Smooth muscle cell (in vitro differentiated cells): Measurements from ENCODE around the gene FAM163A. TPM values are rescaled to one million over a fixed set of nuclear protein-coding genes. Genes with fewer than 3 reads are reported as not detected.
"Not testable (repeated sequence)": the region's sequence is repeated elsewhere in the genome, so short reads cannot be mapped to it uniquely, and the experiment has no call there.

Source experiments
- DNase-seq: peaks from one replicate; lab custom pipeline; 2025; ENCODE audit not compliant: unreplicated experiment; lab: John Stamatoyannopoulos, UW
- H2AFZ ChIP-seq: fragments of 200-600 bp; sonication (generic); 2 replicates; pipeline ENCODE4 v1.6.0; 2016; ENCODE audit warnings: antibody characterized with exemption, low read depth, mild to moderate bottlenecking
- H3F3A ChIP-seq: fragments of 200-600 bp; sonication (generic); 2 replicates; pipeline ENCODE4 v1.6.0; 2017; ENCODE audit warnings: antibody characterized with exemption, low read depth
- H3K27ac ChIP-seq: fragments of 200-600 bp; sonication (generic); 2 replicates; pipeline ENCODE4 v1.5.1; 2016; ENCODE audit warnings: low read depth, mild to moderate bottlenecking
- H3K27me3 ChIP-seq: fragments of 200-600 bp; sonication (generic); 2 replicates; pipeline ENCODE4 v1.6.1; 2016; ENCODE audit warnings: low read depth, mild to moderate bottlenecking
- H3K36me3 ChIP-seq: fragments of 200-600 bp; sonication (generic); 2 replicates; pipeline ENCODE4 v1.5.1; 2016; ENCODE audit warnings: low read depth
- H3K4me1 ChIP-seq: fragments of 200-600 bp; sonication (generic); 2 replicates; pipeline ENCODE4 v1.5.1; 2016; ENCODE audit warnings: low read depth
- H3K4me2 ChIP-seq: fragments of 200-600 bp; sonication (generic); 2 replicates; pipeline ENCODE4 v1.6.0; 2016; ENCODE audit warnings: mild to moderate bottlenecking
- H3K4me3 ChIP-seq: fragments of 200-600 bp; sonication (generic); 2 replicates; pipeline ENCODE4 v1.5.1; 2016; ENCODE audit warnings: mild to moderate bottlenecking
- H3K79me2 ChIP-seq: fragments of 200-600 bp; sonication (generic); 2 replicates; pipeline ENCODE4 v1.6.0; 2016; ENCODE audit warnings: low read depth, mild to moderate bottlenecking
- H3K9ac ChIP-seq: fragments of 200-600 bp; sonication (generic); 2 replicates; pipeline ENCODE4 v1.6.0; 2016; ENCODE audit warnings: low read depth
- H3K9me3 ChIP-seq: fragments of 200-600 bp; sonication (generic); replicated peaks from 2 replicates; pipeline ENCODE4 v1.5.1; 2016; ENCODE audit warnings: low read depth
- H4K20me1 ChIP-seq: fragments of 200-600 bp; sonication (generic); 2 replicates; pipeline ENCODE4 v1.6.0; 2016; ENCODE audit warnings: low read depth
- WGBS: methylation state at CpG from one replicate; pipeline ENCODE4 v1.1.7; 2016; ENCODE audit warnings: low lambda C conversion rate; 5-methylcytosine and 5-hydroxymethylcytosine counted together
- polyA plus RNA-seq: library from polyadenylated mRNA; unstranded; fragments of >200 nt; fragmentation: Nextera tagmentation; extraction: Ambion mirVana; gene quantifications from 2 replicates; pipeline ENCODE4 v1.2.1, GENCODE V29; 2016
- total RNA-seq: library from RNA; depleted of rRNA; stranded (reverse); fragments of >200 nt; gene quantifications from 2 replicates; pipeline ENCODE4 v1.2.3, GENCODE V29; 2014
- TF ChIP-seq, protein P1 (sequence below): fragments of 200-600 bp; sonication (generic); IDR thresholded peaks from 2 replicates; pipeline ENCODE4 v1.5.1; 2017; ENCODE audit warnings: borderline replicate concordance, mild to moderate bottlenecking, antibody characterized with exemption; ENCODE audit not compliant: insufficient read depth, poor library complexity, severe bottlenecking

Gene FAM163A
- total and polyA plus RNA-seq, 2 experiments from 2014 or later = not detected

DNA sequence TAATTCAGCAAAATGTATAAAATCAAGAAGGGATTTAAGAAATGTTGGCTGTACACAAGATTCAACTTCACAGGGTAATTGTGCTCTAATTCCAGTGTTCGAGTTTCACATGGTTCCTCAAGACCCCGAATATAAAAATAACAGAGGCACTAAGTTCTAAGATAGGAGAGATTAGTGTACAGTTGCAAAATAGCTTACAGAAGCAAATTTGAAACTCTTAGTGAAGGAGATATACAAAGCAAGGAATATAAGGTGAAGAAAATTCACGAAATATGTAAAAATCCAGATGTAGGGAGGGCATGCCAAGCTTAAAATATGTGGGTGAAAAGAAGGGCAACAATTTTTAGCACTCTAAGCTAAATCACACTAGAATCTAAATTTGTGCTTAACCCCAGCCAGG is 105.1 kb downstream of the FAM163A start:
- Histone ChIP-seq H3K4me2 (no peak overlapping the region), H3K79me2 (no peaks in the 10 kb centered on the region), H3K4me3 (no peak overlapping the region), H3K9ac (no peak overlapping the region), H2AFZ (no peak overlapping the region), H3K27me3 (no peaks in the 10 kb centered on the region), H4K20me1 (peaks cover 58% of the 10 kb centered on the region), H3K27ac (no peak overlapping the region), H3K4me1 (no peaks in the 10 kb centered on the region), H3K36me3 (peaks cover 45% of the 10 kb centered on the region), H3F3A (no peaks in the 10 kb centered on the region), H3K9me3 (no peaks in the 10 kb centered on the region)
- no peak for DNase-seq
- TF ChIP-seq, protein P1, sequence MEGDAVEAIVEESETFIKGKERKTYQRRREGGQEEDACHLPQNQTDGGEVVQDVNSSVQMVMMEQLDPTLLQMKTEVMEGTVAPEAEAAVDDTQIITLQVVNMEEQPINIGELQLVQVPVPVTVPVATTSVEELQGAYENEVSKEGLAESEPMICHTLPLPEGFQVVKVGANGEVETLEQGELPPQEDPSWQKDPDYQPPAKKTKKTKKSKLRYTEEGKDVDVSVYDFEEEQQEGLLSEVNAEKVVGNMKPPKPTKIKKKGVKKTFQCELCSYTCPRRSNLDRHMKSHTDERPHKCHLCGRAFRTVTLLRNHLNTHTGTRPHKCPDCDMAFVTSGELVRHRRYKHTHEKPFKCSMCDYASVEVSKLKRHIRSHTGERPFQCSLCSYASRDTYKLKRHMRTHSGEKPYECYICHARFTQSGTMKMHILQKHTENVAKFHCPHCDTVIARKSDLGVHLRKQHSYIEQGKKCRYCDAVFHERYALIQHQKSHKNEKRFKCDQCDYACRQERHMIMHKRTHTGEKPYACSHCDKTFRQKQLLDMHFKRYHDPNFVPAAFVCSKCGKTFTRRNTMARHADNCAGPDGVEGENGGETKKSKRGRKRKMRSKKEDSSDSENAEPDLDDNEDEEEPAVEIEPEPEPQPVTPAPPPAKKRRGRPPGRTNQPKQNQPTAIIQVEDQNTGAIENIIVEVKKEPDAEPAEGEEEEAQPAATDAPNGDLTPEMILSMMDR = no peak
- WGBS = 95% methylated on average over 3 of the region's 3 CpGs

DNA sequence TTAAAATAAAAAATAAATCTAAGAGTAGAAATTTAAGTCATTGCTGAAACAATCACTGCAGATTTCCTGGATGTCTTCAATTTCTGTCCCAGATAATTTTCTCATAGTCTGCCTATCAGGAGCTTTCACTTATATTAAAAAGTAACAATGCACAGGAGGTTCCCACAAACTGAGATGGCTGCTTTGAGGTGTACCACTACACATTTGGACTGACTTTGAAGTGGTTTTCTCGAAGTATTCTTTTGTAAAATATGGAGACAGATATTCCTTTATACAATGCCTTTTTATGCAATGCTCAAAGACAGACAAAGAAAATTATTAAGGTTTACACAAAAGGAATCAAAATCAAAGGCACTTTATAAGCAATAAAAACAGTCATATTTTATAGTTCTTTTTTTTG is 110.0 kb downstream of the FAM163A start:
- no peak overlapping the region for H3K4me3 ChIP-seq
- H3K79me2 ChIP-seq = no peaks in the 10 kb centered on the region
- H3K9me3 ChIP-seq = no peaks in the 10 kb centered on the region
- H2AFZ ChIP-seq = no peak overlapping the region
- no peaks in the 10 kb centered on the region for H3K27me3 ChIP-seq
- TF ChIP-seq, protein P1 = no peak
- no peak overlapping the region for H3K9ac ChIP-seq
- DNase-seq = no peak
- H3K4me1 ChIP-seq = no peaks in the 10 kb centered on the region
- H4K20me1 ChIP-seq = peaks cover 48% of the 10 kb centered on the region
- no peak overlapping the region for H3K4me2 ChIP-seq
- no peak overlapping the region for H3K27ac ChIP-seq
- H3F3A ChIP-seq = no peaks in the 10 kb centered on the region
- H3K36me3 ChIP-seq = peaks cover 25% of the 10 kb centered on the region
- WGBS = 97% methylated on average over 1 of the region's 1 CpG

DNA sequence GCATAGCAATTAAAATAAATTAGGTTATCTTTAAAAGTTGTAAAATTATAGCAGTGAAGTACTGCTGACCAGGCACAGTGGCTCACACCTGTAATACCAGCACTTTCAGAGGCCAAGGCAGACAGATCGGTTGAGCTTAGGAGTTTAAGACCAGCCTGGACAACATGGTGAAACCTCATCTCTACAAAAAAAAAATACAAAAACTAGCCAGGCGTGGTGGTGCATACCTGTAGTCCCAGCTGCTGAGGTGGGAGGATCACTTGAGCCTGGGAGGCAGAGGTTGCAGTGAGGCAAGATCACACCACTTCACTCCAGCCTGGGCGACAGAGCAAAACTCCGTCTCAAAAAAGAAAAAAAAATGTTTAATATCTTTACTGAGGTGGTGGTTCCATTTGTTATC is 112.7 kb downstream of the FAM163A start:
- not testable (repeated sequence) for H2AFZ ChIP-seq, H3K79me2 ChIP-seq, H3F3A ChIP-seq, H3K27me3 ChIP-seq, H3K4me2 ChIP-seq, H3K27ac ChIP-seq, DNase-seq, H3K9me3 ChIP-seq, H3K4me3 ChIP-seq, H3K4me1 ChIP-seq, H3K9ac ChIP-seq
- Histone ChIP-seq H3K36me3 (peaks cover 13% of the 10 kb centered on the region), H4K20me1 (peaks cover 55% of the 10 kb centered on the region)
- 98% methylated on average over 4 of the region's 4 CpGs for WGBS

DNA sequence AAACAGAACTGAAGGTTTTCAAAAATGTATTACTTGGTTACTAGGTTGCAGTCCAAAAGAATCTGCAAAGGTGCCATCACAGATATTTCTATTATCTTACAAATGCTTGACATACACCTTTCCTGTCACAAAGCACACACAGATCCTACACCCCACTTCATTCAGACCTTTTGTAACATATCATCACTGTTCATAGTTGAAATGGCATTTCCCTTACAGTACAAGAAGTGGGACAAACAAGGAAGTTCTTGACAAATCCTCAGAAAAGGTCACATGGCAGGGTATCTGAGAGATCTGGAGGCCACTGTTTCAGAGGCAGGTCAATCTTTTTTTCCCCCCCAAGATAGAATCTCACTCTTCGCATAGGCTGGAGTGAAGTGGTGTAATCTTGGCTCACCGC is 113.2 kb downstream of the FAM163A start:
- WGBS = 98% methylated on average over 2 of the region's 2 CpGs
- H4K20me1 ChIP-seq = peaks cover 60% of the 10 kb centered on the region
- H3K27me3 ChIP-seq = no peaks in the 10 kb centered on the region
- no peak overlapping the region for H3K4me2 ChIP-seq
- peaks cover 8% of the 10 kb centered on the region for H3K36me3 ChIP-seq
- H3F3A ChIP-seq = no peaks in the 10 kb centered on the region
- no peaks in the 10 kb centered on the region for H3K79me2 ChIP-seq
- H3K27ac ChIP-seq = no peak overlapping the region
- no peaks in the 10 kb centered on the region for H3K4me1 ChIP-seq
- TF ChIP-seq, protein P1 = no peak
- H3K4me3 ChIP-seq = no peak overlapping the region
- no peaks in the 10 kb centered on the region for H3K9me3 ChIP-seq
- DNase-seq = no peak
- no peak overlapping the region for H3K9ac ChIP-seq
- H2AFZ ChIP-seq = no peak overlapping the region
